HG02571 (cell line): ENCODE results near the gene MIPOL1.
"Not testable (repeated sequence)": the region's sequence is repeated elsewhere in the genome, so short reads cannot be mapped to it uniquely, and the experiment has no call there.

Experiments
- ATAC-seq: cut with Tn5 transposase; IDR thresholded peaks from one replicate; pipeline ENCODE4 v1.9.1; 2021; ENCODE audit warnings: mild to moderate bottlenecking, moderate library complexity; ENCODE audit not compliant: unreplicated experiment

Gene MIPOL1

GRCh38 chr14:37512173-37512572 is 314.4 kb downstream of the MIPOL1 start:
- ATAC-seq = no peak

- no peak for ATAC-seq
Observed at GRCh38 chr14:37515771-37516170, 318.0 kb downstream of the MIPOL1 start.

GRCh38 chr14:37526994-37527393 is 329.3 kb downstream of the MIPOL1 start:
- ATAC-seq = no peak

- no peak for ATAC-seq
Observed at GRCh38 chr14:37539992-37540391, 342.3 kb downstream of the MIPOL1 start.

- ATAC-seq = no peak
Observed at GRCh38 chr14:37544407-37544806, 346.7 kb downstream of the MIPOL1 start.

- ATAC-seq = no peak
Observed at GRCh38 chr14:37545174-37545573, 347.4 kb downstream of the MIPOL1 start.

- ATAC-seq = no peak
Observed at GRCh38 chr14:37546621-37547447, 349.1 kb downstream of the MIPOL1 start.

- ATAC-seq = no peak
Observed at GRCh38 chr14:37550511-37550910, 352.8 kb downstream of the MIPOL1 start.

GRCh38 chr14:37551119-37551518 is 353.4 kb downstream of the MIPOL1 start:
- ATAC-seq = no peak

- ATAC-seq = no peak
Observed at GRCh38 chr14:37553935-37554550, 356.3 kb downstream of the MIPOL1 start.

GRCh38 chr14:37555596-37555995 is 357.9 kb downstream of the MIPOL1 start:
- not testable (repeated sequence) for ATAC-seq

GRCh38 chr14:37558740-37559139 is 361.0 kb downstream of the MIPOL1 start:
- no peak for ATAC-seq

- ATAC-seq = no peak
Observed at GRCh38 chr14:37559386-37559785, 361.6 kb downstream of the MIPOL1 start.

GRCh38 chr14:37563189-37563588 is 365.5 kb downstream of the MIPOL1 start:
- no peak for ATAC-seq

GRCh38 chr14:37565550-37565949 is 367.8 kb downstream of the MIPOL1 start:
- ATAC-seq = no peak

- ATAC-seq = no peak
Observed at GRCh38 chr14:37566811-37567371, 369.2 kb downstream of the MIPOL1 start.

- no peak for ATAC-seq
Observed at GRCh38 chr14:37569729-37570128, 372.0 kb downstream of the MIPOL1 start.

GRCh38 chr14:37571391-37571790 is 373.7 kb downstream of the MIPOL1 start:
- ATAC-seq = no peak

- no peak for ATAC-seq
Observed at GRCh38 chr14:37573356-37573755, 375.6 kb downstream of the MIPOL1 start.

- no peak for ATAC-seq
Observed at GRCh38 chr14:37579274-37579673, 381.5 kb downstream of the MIPOL1 start.

GRCh38 chr14:37580146-37580545 is 382.4 kb downstream of the MIPOL1 start:
- no peak for ATAC-seq
